Stimulated activated CD8-positive, alpha-beta memory T cell treated with anti-CD3 and anti-CD28 coated beads, Interleukin-7, amount 100 ng/mL, for 1 hour (primary cell): ENCODE measurements around the gene ZNF69.
"Not testable (repeated sequence)": the region's sequence is repeated elsewhere in the genome, so short reads cannot be mapped to it uniquely, and the experiment has no call there.

ENCODE experiments used
- DNase-seq, 2 donors: peaks; one replicate each; pipeline ENCODE4 v3.0.0-alpha.2; 2020; ENCODE audit warnings: low read depth in 2 of 2

The ZNF69 gene

DNA sequence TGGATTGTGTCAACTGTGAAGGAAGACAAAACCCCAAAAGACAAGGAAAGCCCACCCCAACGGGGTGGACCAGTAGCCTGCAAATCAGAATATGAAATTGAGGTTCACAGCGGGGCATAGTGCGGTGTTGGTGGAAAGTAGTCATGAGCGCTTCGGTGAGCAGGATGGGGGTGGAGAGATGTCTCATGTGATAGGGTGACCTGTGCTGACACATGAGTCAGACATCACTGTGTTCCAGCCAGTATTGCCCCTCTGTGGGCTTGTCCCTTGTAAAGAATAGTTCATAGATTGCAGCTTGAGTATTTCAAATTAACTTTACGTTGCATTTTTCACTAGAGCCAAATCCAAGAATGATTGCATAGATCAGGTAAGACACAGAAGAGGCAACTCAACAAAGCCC, 7.3 kb downstream of the ZNF69 start:
- DNase-seq, result no peak

DNA sequence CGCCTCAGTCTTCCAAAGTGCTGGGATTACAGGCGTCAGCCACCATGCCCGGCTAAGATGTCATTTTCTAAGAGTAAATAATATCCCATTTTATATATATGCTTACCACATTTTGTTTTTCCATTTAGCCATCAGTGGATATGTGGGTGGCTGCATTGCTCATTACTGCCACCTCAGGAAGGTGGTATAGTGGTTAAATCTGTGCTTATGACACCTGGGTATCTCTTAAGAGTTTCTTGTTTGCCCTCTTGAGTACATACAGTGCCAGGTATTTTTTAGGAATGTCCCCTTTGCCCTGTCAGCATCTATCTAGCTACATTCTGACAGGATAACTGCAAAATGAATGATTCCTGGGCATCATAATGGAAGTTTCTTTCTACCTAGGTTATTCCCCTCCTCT, 14.6 kb downstream of the ZNF69 start:
- no peak for DNase-seq

DNA sequence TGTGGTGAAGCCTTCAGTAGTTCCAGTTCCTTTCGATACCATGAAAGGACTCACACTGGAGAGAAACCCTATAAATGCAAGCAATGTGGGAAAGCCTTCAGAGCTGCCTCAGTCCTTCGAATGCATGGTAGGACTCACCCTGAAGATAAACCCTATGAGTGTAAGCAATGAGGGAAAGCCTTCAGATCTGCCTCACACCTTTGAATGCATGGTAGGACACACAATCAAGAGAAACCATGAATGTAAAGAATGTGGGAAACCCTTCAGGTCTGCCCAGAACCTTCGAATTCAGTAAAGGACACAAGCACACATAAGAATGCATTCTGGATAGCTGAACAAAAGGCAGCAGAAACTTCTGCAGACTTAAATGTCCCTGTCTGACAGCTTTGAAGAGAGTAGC, 18.3 kb downstream of the ZNF69 start:
- DNase-seq, result no peak

DNA sequence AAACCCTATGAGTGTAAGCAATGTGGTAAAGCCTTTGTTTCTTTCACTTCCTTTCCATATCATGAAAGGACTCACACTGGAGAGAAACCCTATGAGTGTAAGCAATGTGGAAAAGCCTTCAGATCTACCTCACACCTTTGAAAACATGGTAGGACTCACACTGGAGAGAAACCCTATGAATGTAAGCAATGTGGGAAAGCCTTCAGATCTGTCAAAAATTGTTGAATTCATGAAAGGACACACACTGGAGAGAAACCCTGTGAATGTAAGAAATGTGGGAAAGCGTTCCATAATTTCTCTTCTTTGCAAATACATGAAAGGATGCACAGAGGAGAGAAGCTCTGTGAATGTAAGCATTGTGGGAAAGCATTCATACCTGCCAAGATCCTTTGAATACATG, 24.4 kb downstream of the ZNF69 start:
- DNase-seq, result not testable (repeated sequence)

DNA sequence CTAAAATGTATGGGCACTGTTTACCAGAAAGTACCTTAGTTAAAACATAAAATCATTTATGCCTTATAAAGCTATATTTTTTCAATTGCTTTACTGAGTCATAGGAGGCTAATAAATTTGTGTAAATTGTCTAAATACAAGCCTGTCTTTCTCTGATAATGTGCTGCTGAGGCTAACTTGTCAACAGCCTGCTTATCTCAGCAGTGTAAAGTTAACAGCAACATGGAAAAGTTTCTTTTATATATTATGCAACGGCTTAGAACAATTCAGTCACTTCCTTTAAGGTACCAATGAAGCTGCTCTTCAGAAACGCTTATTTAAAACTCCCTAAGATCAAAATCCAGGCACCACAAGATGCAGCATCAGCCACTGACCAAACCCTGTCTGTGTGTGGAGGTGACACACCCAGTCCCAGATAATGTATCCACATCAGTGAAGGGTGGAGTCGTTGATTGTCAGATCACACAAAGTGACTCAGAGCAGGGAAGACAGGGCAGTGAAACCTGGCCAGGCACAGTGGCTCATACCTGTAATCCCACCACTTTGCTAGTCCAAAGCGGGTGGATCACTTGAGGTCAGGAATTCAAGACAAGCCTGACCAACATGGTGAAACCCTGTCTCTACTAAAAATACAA, 27.0 kb downstream of the ZNF69 start:
- DNase-seq, result not testable (repeated sequence)

DNA sequence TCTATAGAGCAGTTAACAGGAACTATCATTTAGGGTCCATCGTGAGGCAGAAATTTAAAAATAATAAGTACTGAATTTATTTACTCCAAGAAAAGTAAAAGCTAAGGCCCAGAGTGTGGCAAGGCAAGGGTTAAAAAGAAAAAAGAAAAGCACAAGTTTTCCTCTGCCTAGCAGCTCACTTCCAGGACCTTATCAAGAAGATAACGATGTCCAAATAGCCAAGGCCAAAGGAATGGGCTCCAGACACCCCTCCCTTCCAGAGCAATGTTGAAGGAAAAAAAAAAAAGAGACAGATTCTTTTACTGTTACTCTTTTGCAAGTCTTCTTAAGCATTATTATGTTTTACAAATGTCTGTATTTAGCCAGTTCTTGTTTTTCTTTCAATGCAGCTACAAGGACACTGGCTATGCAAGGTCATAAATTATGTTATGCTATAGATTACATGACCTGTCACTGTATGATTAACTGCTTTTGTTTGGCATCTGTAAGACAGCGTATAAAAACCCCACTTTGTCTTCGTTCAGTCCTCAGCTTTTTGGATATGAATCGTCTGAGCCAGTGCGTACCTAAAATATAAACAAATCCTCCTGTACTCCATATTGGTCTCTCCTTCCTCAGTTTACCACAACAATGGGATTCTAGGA, 34.4 kb downstream of the ZNF69 start:
- no peak for DNase-seq

DNA sequence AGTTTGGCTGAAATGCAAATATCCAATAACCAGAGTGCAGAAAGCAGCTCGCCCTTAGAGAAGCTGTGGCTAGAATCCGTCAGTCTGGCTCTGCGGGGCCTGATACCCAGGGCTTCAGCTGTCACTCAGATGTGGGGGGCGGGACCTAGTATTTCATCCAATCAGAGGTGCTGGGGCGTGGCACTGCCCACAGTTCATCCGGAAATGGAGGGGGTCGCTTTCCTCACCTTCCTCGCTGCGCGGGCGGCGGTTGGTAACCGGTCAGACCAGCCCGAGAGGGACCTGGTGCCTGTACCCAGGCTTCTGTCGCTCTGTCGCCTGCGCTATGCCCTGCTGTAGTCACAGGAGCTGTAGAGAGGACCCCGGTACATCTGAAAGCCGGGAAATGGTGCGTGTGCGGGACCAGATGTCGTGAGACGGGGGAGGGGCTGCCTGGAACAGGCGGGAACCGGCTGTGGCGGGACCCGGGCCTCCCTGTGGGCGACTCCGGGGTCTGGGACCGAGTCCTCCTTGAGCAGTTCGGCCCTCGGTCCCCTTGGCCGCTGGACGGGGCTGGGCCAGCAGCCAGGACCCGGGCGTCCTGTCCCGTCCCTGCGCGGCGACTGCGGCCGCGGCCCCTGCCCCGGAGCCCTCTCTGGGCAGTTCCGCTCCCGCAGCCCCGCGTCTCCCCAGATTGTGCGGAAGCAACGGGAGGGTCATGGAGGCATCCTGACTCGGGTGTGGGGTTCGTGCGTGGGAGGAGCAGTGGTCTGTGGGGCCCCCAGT, 37.5 kb downstream of the ZNF69 start, which contains the start of gene ZNF700:
Gene ZNF700, plus strand, starts transcription at position 222 of the 765 bp plus-strand sequence. Its CDS starts 104 bp downstream, at position 326.
- peak; percentile 84 to 86 for DNase-seq

DNA sequence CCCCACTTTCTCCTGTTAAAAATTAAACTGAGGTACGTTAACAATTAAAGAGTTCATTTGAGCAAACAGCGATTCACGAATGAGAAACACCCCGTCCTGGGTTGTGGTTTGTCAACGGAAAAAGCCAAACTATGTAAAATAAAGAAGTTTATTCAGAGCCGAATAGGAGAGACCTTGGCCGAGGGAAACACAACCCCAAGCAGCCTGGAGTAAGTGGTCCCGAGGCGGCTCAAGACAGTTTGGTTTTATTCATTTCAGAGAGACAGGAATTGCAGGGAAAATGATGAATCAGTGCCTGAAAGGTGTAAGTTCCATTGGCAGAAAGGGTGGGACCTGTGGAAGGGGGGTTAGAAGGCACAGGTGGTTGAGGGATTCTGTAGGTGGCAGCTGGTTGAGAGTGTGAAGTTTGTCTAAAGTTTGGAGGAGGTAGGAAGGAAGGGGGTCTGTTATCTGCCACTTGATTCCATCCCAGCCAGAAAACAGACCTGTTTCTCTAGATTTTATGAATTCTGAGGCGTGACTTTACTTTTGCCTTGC, 38.1 kb downstream of the ZNF69 start:
- DNase-seq, result not testable (repeated sequence)

DNA sequence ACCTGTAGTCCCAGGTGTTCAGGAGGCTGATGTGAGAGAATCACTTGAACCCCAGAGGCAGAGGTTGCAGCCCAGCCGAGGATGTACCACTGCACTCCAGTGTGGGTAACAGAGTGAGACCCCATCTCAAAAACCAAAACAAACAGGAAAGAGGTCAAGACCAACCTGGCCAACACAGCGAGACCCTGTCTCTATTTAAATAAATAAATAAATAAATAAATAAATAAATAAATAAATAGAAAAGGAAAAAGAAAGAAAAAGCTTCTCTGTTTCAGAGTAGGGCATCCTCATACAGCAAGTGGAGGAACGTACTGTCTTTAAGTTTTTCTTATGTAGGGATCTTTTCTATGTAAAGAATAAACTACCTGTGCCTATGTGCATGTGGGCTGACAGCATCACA, 39.6 kb downstream of the ZNF69 start:
- DNase-seq, result no peak

DNA sequence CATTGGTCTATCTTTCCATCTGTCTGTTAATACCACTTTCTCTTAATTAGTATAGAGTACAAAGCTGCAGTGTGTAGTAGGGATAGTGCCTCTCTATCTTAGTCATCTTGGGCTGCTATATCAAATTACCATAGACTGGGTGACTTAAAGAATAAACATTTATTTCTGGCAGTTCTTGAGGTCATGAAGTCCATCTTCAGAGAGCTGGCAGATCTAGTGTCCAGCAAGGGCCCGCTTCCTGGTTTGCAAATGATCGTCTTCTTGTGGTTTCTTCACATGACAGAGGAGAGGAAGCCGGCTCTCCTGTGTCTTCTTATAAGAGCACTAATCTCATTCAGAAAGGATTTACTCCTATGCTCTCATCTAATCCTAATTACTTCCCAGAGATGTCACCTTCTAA, 43.5 kb downstream of the ZNF69 start:
- DNase-seq, result no peak

DNA sequence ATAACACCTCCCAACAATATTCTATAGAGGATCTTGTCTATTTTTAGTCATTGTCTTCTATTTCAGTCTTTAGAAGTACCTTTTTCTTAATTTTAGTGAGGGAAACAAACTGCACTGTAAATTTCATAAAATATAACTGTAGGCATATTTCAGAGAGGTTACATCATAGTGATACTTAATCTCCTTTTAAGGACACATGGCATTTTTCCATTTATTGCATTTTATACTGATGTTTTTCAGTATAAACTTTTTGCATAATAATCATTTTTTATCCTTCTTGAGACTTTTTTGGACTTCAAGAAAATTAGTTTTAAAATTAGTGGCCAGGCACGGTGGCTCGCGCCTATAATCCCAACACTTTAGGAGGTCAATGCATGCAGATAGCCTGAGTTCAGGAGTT, 43.9 kb downstream of the ZNF69 start:
- no peak for DNase-seq

DNA sequence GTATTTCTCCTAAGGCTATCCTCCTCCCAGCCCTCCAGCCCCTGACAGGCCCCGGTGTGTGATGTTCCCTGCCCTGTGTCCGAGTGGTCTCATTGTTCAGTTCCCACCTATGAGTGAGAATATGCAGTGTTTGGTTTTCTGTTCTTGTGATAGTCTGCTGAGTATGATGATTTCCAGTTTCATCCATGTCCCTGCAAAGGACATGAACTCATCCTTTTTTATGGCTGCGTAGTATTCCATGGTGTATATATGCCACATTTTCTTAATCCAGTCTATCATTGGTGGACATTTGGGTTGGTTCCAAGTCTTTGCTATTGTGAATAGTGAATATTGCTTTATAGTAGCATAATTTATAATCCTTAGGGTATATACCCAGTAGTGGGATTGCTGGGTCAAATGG, 48.2 kb downstream of the ZNF69 start:
- not testable (repeated sequence) for DNase-seq

DNA sequence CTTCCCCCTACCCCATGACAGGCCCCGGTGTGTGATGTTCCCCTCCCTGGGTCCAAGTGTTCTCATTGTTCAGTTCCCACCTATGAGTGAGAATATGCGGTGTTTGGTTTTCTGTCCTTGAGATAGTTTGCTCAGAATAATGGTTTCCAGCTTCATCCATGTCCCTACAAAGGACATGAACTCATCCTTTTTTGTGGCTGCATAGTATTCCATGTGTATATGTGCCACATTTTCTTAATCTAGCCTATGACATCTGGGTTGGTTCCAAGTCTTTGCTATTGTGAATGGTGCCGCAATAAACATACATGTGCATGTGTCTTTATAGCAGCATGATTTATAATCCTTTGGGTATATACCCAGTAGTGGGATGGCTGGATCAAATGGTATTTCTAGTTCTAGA, 50.8 kb downstream of the ZNF69 start:
- DNase-seq, result not testable (repeated sequence)

DNA sequence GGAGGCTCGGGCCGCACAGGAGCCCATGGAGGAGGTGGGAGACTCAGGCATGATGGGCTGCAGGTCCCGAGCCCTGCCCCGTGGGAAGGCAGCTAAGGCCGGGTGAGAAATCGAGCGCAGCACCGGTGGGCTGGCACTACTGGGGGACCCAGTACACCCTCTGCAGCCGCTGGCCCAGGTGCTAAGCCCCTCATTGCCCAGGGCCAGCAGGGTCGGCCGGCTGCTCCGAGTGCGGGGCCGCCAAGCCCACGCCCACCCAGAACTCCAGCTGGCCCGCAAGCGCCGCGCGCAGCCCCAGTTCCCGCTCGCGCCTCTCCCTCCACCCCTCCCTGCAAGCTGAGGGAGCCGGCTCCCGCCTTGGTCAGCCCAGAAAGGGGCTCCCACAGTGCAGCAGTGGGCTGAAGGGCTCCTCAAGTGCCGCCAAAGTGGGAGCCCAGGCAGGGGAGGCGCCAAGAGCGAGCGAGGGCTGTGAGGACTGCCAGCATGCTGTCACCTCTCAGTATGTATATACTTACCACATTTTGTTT, 53.8 kb downstream of the ZNF69 start:
- DNase-seq, result not testable (repeated sequence)

DNA sequence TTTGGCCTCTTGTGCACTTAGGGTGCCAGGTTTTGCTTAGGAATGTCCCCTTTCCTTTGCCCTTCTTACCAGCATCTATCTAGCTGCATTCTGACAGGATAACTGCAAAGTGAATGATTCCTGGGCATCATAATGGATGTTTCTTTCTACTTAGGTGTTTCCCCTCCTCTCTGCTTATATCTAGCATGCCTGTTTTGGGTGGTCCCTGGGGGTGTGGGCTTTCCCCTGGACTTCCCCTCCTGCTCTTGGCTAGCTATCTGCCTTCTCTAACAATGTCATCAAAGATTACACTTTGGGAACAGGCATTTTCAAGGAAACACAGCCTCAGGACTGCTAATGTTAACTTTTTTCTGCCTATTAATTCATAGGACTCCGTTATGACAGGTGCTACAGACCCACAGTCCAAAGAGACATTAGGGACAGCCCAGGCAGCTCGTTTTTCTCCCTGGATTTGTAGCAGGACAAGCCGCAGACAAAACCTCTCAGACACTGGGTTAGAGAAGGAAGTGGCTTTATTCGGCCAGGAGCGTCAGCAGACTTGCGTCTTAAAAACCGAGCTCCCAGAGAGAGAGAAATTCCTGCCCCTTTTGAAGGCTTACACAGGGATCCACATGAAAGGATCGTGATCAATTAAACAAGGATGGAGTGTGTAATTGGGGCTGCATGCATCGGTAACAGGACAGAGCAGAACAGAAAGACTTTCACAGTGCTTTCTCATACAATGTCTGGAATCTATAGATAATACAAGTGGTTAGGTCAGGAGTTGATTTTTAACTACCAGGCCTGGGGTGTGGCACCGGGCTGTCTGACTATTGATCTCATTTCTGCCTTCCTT, 54.6 kb downstream of the ZNF69 start:
- no peak for DNase-seq

DNA sequence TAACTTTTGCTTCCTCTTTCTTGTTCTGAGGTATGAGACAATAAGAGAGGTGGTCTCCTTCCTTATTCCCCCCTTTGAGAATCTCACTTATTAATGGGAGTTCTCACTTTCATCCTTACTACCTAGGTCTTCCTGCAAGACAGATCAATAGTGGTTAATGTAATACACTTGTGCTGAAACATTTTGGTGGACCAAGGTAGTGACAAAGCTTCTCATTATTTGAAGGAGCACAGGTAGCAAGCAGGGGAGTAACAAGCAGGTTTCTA, 55.2 kb downstream of the ZNF69 start:
- no peak for DNase-seq

DNA sequence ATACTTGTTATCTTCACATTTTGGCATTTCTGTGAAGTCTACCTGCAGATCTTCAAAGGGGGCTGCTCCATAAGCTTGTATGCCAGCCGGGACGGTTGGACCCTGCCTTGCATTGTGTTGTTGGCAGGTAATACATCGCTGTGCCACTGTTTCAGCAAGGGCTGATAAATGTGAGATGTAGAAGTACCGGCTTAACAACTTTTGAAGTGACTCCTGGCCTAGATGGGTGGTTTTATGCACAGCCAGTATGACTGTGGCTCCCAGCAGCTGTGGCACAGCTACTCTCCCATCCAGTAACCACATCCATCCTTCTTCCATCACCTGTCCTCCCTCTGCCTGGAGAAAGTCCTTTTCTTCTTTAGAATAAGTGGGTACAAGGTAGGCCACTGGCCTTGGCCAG, 57.1 kb downstream of the ZNF69 start:
- no peak for DNase-seq

DNA sequence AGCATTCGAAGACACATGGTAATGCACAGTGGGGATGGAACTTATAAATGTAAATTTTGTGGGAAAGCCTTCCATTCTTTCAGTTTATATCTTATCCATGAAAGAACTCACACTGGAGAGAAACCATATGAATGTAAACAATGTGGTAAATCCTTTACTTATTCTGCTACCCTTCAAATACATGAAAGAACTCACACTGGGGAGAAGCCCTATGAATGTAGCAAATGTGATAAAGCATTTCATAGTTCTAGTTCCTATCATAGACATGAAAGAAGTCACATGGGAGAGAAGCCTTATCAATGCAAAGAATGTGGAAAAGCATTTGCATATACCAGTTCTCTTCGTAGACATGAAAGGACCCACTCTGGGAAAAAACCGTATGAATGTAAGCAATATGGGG, 61.1 kb downstream of the ZNF69 start:
- DNase-seq, result no peak

DNA sequence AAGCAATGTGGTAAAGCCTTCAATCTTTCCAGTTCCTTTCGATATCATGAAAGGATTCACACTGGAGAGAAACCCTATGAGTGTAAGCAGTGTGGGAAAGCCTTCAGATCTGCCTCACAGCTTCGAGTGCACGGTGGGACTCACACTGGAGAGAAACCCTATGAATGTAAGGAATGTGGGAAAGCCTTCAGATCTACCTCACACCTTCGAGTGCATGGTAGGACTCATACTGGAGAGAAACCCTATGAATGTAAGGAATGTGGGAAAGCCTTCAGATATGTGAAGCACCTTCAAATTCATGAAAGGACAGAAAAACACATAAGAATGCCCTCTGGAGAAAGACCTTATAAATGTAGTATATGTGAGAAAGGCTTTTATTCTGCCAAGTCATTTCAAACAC, 61.6 kb downstream of the ZNF69 start:
- no peak for DNase-seq

DNA sequence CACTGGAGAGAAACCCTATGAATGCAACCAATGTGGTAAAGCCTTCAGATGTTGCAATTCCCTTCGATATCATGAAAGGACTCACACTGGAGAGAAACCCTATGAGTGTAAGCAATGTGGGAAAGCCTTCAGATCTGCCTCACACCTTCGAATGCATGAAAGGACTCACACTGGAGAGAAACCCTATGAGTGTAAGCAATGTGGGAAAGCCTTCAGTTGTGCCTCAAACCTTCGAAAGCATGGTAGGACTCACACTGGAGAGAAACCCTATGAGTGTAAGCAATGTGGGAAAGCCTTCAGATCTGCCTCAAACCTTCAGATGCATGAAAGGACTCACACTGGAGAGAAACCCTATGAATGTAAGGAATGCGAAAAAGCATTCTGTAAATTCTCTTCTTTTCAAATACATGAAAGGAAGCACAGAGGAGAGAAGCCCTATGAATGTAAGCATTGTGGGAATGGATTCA, 62.1 kb downstream of the ZNF69 start:
- not testable (repeated sequence) for DNase-seq

DNA sequence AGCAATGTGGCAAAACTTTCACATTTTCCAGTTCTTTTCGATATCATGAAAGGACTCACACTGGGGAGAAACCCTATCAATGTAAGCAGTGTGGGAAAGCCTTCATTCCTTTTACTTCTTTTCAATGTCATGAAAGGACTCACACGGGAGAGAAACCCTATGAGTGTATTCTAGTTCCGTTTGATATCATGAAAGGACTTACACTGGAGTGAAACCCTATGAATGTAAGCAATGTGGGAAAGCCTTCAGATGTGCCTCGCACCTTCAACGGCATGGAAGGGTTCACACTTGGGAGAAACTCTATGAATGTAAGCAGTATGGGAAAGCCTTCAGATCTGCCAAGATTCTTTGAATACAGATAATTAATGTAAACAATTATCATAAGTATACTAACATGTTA, 62.7 kb downstream of the ZNF69 start:
- no peak for DNase-seq
